HG02798 (cell line): ENCODE results near the gene ELMO1.

ENCODE experiments used
- ATAC-seq: cut with Tn5 transposase; IDR thresholded peaks from one replicate; pipeline ENCODE4 v1.9.1; 2021; ENCODE audit warnings: mild to moderate bottlenecking; ENCODE audit not compliant: unreplicated experiment, poor library complexity

ELMO1 gene

GRCh38 chr7:37048674-37049073 lies 400.0 kb downstream of the ELMO1 start:
- ATAC-seq = no peak

GRCh38 chr7:37047260-37047659 lies 401.4 kb downstream of the ELMO1 start:
- ATAC-seq = no peak

- no peak for ATAC-seq
Observed at GRCh38 chr7:37046531-37047079, 402.1 kb downstream of the ELMO1 start.

- ATAC-seq = no peak
Observed at GRCh38 chr7:37045681-37046179, 402.9 kb downstream of the ELMO1 start.

- ATAC-seq = no peak
Observed at GRCh38 chr7:37041461-37041860, 407.2 kb downstream of the ELMO1 start.

GRCh38 chr7:37040330-37040729 lies 408.3 kb downstream of the ELMO1 start:
- no peak for ATAC-seq

GRCh38 chr7:37039131-37039749 lies 409.4 kb downstream of the ELMO1 start:
- no peak for ATAC-seq

- ATAC-seq = no peak
Observed at GRCh38 chr7:37038706-37039105, 410.0 kb downstream of the ELMO1 start.

GRCh38 chr7:37037286-37037685 lies 411.4 kb downstream of the ELMO1 start:
- no peak for ATAC-seq

GRCh38 chr7:37035631-37036030 lies 413.0 kb downstream of the ELMO1 start:
- no peak for ATAC-seq

GRCh38 chr7:37033141-37033540 lies 415.5 kb downstream of the ELMO1 start:
- no peak for ATAC-seq

- ATAC-seq = no peak
Observed at GRCh38 chr7:37032258-37032601, 416.4 kb downstream of the ELMO1 start.

- ATAC-seq = no peak
Observed at GRCh38 chr7:37031571-37032257, 416.9 kb downstream of the ELMO1 start.

GRCh38 chr7:37028909-37029440 lies 419.7 kb downstream of the ELMO1 start:
- ATAC-seq = no peak

- ATAC-seq = no peak
Observed at GRCh38 chr7:37027557-37028341, 420.9 kb downstream of the ELMO1 start.

- ATAC-seq = no peak
Observed at GRCh38 chr7:37027104-37027503, 421.6 kb downstream of the ELMO1 start.

GRCh38 chr7:37018954-37019353 lies 429.7 kb downstream of the ELMO1 start:
- ATAC-seq = no peak

GRCh38 chr7:37016064-37016878 lies 432.4 kb downstream of the ELMO1 start:
- no peak for ATAC-seq

GRCh38 chr7:37015353-37016034 lies 433.2 kb downstream of the ELMO1 start:
- ATAC-seq = no peak
